ENCODE results near the gene TUBGCP3. TPM values are rescaled to one million over a fixed set of nuclear protein-coding genes. Genes with fewer than 3 reads are reported as not detected.

Gene TUBGCP3
- total RNA-seq, 1 experiment from 2014 or later: 51.1 TPM

GRCh38 chr13:112442483-112443090, 145.4 kb downstream of the TUBGCP3 start:
- CTCF ChIA-PET: interaction anchor here (1.0 to 1.3 kb wide), 2 partner anchors 71 to 968 kb away, joined by 3 read pairs; no protein-coding TSS in a partner anchor
- BruUV-seq (replicated peaks): no TSS peak
- POLR2A ChIA-PET: no interaction called here
- Histone ChIP-seq H3K4me1 (peaks cover under 1% of the 10 kb centered on the region; the same call in 1 of the 2 replicates), H3K4me3 (ENCODE audit: low read depth, low read length) (no peak overlapping the region), H3K27me3 (replicated peaks; ENCODE audit: control insufficient read depth, insufficient read depth, low read length) (no peaks in the 10 kb centered on the region; the same call in none of the 2 replicates), H3K9me3 (peaks cover 11% of the 10 kb centered on the region), H3K36me3 (ENCODE audit: control insufficient read depth, insufficient read depth, low read length) (no peaks in the 10 kb centered on the region)
- Mint-ChIP-seq H3K36me3 (ENCODE audit: insufficient read depth, unreplicated experiment) (no peaks in the 10 kb centered on the region), H3K9me3 (ENCODE audit: unreplicated experiment) (peaks cover 16% of the 10 kb centered on the region), H3K4me1 (ENCODE audit: low read depth, unreplicated experiment) (no peaks in the 10 kb centered on the region), H3K4me3 (ENCODE audit: unreplicated experiment) (no peak overlapping the region), H3K27me3 (ENCODE audit: insufficient read depth, unreplicated experiment) (peaks cover 15% of the 10 kb centered on the region), H3K27ac (ENCODE audit: unreplicated experiment) (no peak overlapping the region)
- intact Hi-C loops (cut with micrococcal nuclease; ENCODE audit: unreplicated experiment): loop anchor here (5.0 kb wide), 1 partner anchor 340 kb away; no protein-coding TSS in a partner anchor
- TF ChIP-seq, protein P1, sequence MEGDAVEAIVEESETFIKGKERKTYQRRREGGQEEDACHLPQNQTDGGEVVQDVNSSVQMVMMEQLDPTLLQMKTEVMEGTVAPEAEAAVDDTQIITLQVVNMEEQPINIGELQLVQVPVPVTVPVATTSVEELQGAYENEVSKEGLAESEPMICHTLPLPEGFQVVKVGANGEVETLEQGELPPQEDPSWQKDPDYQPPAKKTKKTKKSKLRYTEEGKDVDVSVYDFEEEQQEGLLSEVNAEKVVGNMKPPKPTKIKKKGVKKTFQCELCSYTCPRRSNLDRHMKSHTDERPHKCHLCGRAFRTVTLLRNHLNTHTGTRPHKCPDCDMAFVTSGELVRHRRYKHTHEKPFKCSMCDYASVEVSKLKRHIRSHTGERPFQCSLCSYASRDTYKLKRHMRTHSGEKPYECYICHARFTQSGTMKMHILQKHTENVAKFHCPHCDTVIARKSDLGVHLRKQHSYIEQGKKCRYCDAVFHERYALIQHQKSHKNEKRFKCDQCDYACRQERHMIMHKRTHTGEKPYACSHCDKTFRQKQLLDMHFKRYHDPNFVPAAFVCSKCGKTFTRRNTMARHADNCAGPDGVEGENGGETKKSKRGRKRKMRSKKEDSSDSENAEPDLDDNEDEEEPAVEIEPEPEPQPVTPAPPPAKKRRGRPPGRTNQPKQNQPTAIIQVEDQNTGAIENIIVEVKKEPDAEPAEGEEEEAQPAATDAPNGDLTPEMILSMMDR (IDR thresholded peaks at IDR 0.05; ENCODE audit: insufficient read depth in 1 of 2, low read depth in 1 of 2, low read length in 1 of 2, severe bottlenecking in 1 of 2, unreplicated experiment in 1 of 2): no peak
- peak in 1 of 2 experiments; percentile 48 for DNase-seq

DNA sequence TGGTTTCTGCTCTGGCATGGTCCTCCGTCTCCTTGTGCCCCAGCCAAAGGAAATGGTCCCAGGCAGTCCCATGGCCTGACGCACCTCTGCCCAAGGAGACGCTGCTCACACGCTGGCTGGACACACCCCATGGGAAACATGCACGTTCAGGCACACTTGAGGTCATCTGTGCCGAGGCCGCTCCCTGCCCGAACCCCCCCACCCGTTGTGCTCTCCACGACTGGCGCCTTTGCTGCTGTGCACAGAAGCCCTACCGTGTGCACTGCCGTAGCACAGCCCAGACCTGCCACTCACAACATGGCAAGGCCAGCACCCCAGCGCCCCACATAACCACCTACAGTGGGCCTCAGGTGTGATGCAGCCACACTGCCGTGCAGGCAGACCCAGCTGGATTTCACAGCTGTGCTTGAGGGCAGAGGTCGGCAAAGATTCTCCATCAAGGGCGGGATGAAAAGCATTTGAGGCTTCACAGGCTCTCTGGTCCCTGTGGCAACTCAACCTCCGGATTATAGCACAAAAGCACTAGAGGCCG, 146.1 kb downstream of the TUBGCP3 start:
- peak in 1 of 2 experiments; percentile 32 for DNase-seq
- H3K4me1 ChIP-seq: no peaks in the 10 kb centered on the region
- H3K27me3 Mint-ChIP-seq (ENCODE audit: insufficient read depth, unreplicated experiment): peaks cover 15% of the 10 kb centered on the region
- H3K4me3 Mint-ChIP-seq (ENCODE audit: unreplicated experiment): no peak overlapping the region
- no peaks in the 10 kb centered on the region for H3K36me3 Mint-ChIP-seq (ENCODE audit: insufficient read depth, unreplicated experiment)
- no peak overlapping the region for H3K27ac Mint-ChIP-seq (ENCODE audit: unreplicated experiment)
- CTCF ChIA-PET: no interaction called here
- intact Hi-C loops (cut with micrococcal nuclease; ENCODE audit: unreplicated experiment): loop anchor here (5.0 kb wide), 1 partner anchor 340 kb away; no protein-coding TSS in a partner anchor
- H3K9me3 Mint-ChIP-seq (ENCODE audit: unreplicated experiment): peaks cover 23% of the 10 kb centered on the region
- no peaks in the 10 kb centered on the region for H3K4me1 Mint-ChIP-seq (ENCODE audit: low read depth, unreplicated experiment)
- no peaks in the 10 kb centered on the region; the same call in none of the 2 replicates for H3K27me3 ChIP-seq (replicated peaks; ENCODE audit: control insufficient read depth, insufficient read depth, low read length)
- H3K9me3 ChIP-seq: peaks cover 14% of the 10 kb centered on the region
- H3K36me3 ChIP-seq (ENCODE audit: control insufficient read depth, insufficient read depth, low read length): no peaks in the 10 kb centered on the region
- no TSS peak for BruUV-seq (replicated peaks)
- no peak overlapping the region for H3K4me3 ChIP-seq (ENCODE audit: low read depth, low read length)
- TF ChIP-seq, protein P1 (IDR thresholded peaks at IDR 0.05; ENCODE audit: insufficient read depth in 1 of 2, low read depth in 1 of 2, low read length in 1 of 2, severe bottlenecking in 1 of 2, unreplicated experiment in 1 of 2): no peak
- POLR2A ChIA-PET: no interaction called here

GRCh38 chr13:112441226-112441625, 146.7 kb downstream of the TUBGCP3 start:
- TF ChIP-seq, protein P1 (IDR thresholded peaks at IDR 0.05; ENCODE audit: insufficient read depth in 1 of 2, low read depth in 1 of 2, low read length in 1 of 2, severe bottlenecking in 1 of 2, unreplicated experiment in 1 of 2): no peak
- Mint-ChIP-seq H3K4me1 (ENCODE audit: low read depth, unreplicated experiment) (no peaks in the 10 kb centered on the region), H3K36me3 (ENCODE audit: insufficient read depth, unreplicated experiment) (no peaks in the 10 kb centered on the region), H3K27me3 (ENCODE audit: insufficient read depth, unreplicated experiment) (peaks cover 15% of the 10 kb centered on the region), H3K27ac (ENCODE audit: unreplicated experiment) (no peak overlapping the region), H3K4me3 (ENCODE audit: unreplicated experiment) (no peak overlapping the region), H3K9me3 (ENCODE audit: unreplicated experiment) (peaks cover 24% of the 10 kb centered on the region)
- no peak overlapping the region for H3K4me3 ChIP-seq (ENCODE audit: low read depth, low read length)
- no peaks in the 10 kb centered on the region; the same call in none of the 2 replicates for H3K27me3 ChIP-seq (replicated peaks; ENCODE audit: control insufficient read depth, insufficient read depth, low read length)
- intact Hi-C loops (cut with micrococcal nuclease; ENCODE audit: unreplicated experiment): loop anchor here (5.0 kb wide), 1 partner anchor 339 kb away; no protein-coding TSS in a partner anchor
- DNase-seq: peak in 1 of 2 experiments; percentile 8
- peaks cover 14% of the 10 kb centered on the region for H3K9me3 ChIP-seq
- POLR2A ChIA-PET: no interaction called here
- H3K4me1 ChIP-seq: no peaks in the 10 kb centered on the region
- no TSS peak for BruUV-seq (replicated peaks)
- H3K36me3 ChIP-seq (ENCODE audit: control insufficient read depth, insufficient read depth, low read length): no peaks in the 10 kb centered on the region
- CTCF ChIA-PET: no interaction called here

Measured in Caco-2 (cell line).